ENCODE measurements around the gene SYNE3.
"Not testable (repeated sequence)": the region's sequence is repeated elsewhere in the genome, so short reads cannot be mapped to it uniquely, and the experiment has no call there.

Gene SYNE3

DNA sequence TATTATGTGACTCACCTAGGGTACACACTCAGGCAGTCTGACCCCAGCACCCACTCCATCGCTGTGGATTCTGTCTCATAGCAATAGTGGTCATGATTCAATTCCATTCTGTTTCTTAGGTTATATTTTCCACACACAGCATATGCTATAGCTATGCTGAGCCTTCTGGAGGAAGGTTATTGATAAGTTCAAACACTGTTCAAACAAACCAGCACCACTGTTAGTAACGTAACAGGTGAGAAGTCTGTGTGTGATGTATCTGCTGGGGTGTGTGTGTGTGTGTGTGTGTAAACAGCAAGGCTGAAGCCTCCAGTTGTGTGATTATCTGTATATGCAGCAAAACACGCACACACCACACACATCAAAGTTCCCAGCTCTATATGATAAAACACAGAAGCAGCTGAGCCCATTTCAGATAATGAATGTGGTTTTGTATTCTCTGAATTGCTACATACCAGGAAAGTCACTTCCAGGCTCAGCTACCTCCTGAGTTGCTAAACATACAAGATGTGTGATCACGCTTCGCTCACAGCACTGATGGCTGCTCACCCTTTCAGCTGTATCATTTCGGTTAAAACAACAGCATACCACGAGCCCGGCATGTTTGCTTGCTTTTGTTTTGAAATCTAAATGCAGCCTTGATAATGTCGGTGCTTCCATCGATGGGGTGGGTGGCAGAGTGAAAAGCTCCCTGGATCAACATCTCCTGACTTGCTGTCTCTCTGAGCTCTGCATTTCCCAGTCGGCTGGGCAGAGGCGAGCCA is 6.8 kb upstream of the SYNE3 start:
- peak; percentile 48 for DNase-seq

DNA sequence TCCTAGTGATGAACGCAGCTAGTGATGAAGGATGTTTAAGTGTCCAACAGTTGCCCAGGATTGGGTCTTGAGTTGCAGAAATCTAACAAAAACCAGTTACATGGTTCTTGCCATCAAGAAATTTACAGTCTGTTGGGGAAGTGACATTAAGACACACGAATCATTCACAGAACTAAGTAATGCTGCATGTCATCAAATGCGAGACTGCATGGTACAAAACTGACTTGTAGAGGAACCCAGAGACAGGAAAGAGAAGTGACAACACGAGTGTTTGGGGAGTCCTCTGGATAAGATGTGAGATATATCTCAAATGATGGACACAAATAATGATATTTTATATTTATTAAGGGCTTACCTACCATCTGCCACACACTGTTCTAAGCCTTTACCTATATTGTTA is 6.1 kb upstream of the SYNE3 start:
- DNase-seq: no peak

DNA sequence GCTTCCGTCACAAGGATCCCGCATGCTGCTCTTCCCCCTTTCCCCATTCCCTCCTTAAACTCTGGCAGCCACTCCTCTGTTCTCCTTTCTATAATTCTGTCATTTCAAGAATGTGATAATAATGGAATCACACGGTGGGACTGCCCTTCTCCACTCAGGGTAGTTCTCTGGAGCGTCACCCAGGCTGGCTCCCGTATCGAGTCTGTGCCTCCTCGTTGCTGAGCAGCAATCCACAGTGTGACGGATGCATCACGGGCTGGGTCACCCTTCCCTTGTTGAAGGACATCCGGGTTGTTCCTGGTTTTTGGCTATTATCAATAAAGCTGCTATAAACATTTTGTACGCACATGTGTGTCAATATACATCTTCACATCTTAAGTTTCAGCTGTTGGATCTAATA is 5.7 kb upstream of the SYNE3 start:
- no peak for DNase-seq

DNA sequence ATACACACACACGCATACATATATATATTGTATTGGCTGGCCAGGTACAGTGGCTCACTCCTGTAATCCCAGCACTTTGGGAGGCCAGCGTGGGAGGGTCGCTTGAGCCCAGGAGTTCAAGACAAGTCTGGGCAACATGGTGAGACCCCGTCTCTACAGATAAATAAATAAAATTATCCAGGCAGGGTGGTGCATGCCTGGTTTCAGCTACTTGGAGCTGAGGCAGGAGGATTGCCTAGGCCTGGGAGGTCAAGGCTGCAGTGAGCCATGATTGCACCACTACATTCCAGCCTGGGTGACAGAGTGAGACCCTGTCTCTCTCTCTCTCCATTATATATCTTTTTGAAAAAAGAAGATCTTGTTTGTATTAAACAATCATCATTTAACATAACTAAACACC is 4.6 kb upstream of the SYNE3 start:
- DNase-seq: no peak

DNA sequence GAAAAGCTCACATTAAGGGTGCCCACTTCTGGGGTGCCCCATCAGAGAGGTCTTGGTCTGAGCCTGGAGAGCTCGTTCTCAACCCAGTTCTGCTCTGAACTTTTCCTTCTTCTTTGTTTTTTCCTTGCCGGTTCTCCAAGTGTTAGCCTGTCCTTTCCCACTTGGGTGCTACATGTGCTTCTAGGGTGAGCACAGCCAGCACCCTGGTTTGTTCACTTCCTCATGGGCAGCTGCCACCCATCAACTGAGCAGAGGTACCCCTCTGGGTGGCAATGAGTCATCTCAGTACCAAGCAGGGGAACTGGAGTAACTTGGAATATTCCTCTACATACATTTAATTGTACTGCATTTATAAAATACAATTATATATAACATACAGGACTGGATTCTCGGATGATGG is 3.9 kb upstream of the SYNE3 start:
- no peak for DNase-seq

DNA sequence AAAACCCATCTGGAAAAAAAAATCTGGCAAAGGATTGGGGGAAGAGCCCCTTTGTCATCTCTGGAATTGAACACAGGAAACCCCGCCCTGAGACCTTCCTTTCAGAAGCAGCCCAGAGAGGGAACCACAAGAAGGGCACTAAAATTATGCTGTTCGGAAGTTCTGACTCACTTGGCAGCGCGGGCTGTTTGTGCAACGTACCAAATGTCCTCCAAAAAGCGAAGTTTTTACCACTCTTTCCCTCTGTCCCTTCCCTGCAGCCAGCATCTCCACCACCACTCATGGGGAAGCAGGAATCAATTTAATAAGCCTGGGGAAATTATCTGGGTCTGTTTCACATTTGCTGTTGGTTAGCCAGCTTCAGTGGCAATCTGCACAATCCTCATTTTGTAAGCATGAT is 3.2 kb upstream of the SYNE3 start:
- DNase-seq: peak; percentile 77

DNA sequence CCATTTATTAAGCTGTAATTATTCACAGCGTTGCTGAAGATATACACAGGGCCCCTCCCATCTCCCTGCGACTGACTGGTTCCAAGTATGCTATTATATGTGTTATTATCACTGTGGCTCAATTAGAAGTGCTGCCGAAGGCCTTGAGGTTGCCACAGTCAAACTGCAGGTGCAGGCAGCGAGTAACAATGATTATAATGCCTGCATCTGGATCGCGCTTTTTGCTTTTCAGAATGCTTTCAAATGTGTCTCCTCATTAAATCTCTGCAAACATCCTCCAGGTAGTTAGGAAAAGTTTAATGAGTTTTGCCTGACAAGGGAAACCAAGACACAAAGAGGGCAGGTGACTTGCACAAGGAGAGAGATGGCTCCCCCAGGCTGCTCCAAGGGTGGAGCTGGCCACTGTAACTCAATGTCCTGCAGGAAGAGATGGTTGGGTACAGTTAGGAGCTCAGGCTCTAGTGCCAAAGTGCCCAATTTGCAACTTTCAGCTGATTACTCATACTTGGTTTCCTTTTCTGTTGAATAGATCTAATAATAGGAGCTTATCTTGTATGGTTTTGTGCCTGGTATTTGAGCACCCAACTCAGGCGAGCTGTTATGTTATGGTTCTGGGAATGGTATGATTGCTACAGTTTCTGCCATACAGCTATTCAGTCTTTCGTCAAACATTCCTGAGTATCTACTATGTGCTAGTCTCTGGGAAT is 1.7 kb upstream of the SYNE3 start:
- no peak for DNase-seq

DNA sequence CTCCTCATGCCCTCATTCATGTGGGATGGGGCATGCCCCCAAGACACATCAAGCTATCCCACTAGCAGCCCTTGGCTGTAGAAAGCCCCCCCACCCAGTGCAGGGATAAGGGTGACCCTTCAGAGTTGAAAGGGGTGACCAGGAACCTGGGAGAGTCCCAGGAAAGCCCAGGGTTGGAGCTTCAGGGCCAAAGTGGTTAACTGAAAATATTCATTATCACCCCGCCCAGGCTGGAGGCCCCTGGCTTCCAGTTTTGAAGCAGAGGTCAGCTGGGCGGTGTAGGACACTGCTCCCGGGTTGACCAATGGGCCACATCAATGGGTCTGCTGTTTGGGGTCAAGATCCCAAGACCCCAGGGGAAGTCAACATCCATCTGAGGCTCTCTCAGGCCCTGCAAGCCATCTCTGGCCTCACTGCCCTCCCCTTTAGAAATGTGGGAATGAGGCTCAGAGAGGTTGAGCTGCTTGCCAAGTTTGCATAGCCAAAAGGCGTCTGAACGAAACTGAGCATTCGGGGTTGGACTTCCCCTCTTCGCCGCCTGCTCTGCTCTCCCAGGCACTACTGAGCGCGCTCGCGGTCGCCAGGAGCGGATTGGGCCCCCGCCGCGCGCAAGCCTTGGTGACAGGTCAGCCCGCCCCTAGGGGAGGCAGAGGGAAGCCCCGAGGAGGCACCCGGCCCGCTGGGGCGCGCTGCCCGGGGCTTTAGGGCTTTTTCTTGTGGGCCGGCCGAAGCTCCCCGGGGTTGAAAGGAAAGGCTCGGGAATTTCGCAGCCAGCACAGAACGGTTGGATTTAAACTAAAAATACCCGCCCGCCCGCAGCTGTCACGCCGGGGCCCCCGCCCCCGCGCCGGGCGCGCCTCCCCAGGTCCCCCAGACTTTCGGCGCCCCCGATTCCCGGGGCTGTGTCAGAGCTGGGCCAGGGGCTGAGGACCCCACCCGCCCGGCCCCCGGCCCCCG is 576 bp downstream of the SYNE3 start:
- DNase-seq: peak; percentile 86

DNA sequence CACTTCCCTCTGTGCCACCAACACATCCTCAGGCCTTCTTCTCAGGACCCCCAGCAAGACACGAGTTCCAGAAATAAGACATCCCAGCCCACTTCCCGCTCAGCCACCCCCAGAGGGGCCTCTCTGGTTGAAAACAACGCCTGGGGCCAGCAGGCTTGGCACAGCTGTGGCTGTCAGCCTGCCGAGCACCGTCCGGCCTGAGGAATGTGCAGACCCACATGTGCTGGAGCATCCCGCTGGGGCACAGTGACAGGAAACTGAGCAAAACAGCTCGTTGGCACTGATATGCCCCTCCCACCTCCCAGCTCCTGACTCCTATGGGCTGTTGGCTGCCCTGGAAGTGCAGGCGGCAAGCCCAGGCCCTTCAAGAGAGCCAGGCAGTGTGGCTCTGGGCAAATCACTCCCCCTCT is 1.4 kb downstream of the SYNE3 start:
- DNase-seq: no peak

DNA sequence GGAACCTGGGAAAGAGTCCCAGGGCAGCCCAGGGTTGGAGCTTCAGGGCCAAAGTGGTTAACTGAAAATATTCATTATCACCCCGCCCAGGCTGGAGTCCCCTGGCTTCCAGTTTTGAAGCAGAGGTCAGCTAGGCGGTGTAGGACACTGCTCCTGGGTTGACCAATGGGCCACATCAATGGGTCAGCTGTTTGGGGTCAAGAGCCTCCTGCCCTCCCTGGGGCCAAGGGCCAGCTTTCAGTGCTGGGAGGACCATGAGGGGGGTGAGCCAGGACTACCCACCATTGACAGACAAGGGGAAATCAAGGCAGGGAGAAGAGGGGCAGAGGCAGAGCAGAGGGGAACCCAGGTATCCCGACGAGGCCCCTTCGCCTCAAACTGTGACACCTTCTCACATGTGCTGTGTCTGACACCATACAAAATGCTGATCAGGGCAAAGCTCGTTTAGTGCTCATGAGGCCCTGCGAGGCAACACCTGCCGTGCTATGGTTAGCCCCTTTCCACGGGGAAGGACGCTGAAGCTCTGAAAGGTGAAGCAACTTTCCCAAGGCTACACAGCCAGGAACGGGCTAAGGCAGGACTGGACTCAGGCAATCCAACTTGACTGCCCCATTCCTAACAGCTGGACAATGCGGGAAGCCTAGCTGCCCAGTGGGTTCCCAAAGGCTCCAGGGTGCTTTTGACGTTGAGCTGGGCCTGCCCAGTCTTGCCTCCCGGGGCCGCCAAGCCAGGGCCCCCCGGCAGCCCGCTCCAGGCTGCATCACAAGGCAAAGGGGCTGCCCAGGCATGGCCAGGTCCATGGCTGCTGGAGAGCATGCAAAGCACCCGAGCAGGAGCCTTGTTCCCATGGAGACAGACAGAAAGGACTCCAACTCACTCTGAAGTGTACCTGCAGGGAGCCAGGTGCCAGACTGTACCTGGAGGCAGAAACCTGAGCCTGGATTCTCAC is 2.0 kb downstream of the SYNE3 start:
- DNase-seq: no peak

DNA sequence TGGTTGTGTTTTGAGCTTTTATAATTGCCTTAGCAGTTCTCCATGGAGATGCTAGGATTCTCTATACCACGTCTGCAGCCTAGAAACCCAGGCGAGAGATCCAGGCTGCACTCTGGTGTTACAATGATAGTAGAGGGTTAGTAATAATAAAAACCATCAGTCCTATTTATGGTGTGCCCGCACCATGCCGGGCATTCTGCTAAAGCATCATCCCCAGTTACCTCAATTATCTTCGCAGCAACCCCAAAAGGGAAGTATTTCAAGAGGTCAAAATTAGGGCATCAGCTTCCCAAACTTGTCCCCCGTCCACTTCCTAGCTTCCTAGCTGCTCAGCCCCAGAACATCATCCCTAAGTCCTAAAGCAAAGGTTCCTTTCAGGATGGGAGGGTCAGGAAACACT is 3.2 kb downstream of the SYNE3 start:
- DNase-seq: no peak

DNA sequence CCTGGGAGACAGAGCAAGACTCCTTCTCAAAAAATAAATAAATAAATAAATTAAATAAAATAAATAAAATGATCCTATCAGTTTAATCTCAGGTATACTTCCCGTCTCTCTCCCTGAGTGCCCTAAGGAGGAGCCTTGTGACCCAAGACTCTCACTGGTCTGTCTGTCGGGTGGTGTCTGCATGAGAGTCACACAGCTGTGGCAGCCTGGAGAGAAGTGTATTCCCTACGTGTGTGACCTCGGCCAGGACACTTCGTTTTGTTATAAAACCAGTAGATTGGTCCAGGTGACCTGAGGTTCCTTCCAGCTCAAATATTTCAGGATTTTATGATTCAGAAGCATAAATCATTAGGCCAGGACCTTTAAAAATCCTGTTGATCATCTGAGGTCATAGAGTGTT is 4.8 kb downstream of the SYNE3 start:
- DNase-seq: no peak

DNA sequence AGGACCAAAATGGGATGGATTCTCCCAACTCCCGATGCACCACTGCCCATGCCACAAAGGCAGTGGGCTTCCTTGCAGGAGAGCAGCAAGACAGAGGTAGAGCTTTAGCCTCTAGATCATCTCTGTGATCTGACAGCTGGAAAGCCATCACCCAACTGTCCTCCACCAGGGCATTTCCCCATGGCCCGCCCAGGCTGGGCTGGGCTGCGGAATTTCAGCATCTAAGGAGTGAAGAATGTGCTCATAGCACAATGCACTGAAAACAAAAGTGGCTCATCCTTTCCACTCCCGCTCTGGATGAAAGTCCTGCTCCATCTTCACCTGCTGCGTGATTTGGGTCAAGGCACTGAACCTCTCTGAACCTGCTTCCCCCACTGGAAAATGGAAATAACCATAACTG is 5.6 kb downstream of the SYNE3 start:
- DNase-seq: no peak

DNA sequence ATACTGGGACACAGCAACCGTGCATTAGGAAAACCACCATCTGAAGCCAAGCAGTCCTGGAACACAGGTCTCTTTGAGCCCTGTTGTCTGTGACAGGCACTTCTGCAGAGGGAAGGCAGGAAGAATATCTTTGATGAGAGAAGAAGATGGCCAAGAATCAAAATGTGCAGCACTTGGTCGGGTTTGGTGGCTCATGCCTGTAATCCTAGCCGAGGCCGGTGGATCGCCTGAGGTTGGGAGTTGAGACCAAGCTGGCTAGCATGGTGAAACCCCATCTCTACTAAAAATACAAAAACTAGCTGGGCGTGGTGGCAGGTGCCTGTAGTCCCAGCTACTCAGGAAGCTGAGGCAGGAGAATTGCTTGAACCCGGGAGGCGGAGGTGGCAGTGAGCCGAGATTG is 6.1 kb downstream of the SYNE3 start:
- DNase-seq: not testable (repeated sequence)

DNA sequence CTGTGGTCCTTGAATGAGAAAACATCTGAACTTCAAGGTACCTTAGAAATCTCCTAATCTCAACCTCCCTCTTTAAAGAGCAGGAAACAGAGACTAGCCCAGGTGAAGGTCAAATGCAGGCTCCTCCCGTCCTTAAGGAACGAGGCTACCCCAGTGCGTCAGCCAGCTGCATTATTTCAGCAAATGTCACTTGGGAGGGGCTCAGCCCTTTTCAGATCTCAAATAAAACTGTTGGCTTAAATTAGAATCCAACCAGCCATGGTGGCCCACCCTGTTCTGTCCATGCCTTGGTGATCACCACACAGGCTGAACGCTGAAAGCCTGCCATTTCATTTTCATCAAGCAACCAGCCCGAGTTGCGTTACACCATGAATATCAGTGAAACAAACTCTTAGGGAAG is 7.0 kb downstream of the SYNE3 start:
- no peak for DNase-seq

DNA sequence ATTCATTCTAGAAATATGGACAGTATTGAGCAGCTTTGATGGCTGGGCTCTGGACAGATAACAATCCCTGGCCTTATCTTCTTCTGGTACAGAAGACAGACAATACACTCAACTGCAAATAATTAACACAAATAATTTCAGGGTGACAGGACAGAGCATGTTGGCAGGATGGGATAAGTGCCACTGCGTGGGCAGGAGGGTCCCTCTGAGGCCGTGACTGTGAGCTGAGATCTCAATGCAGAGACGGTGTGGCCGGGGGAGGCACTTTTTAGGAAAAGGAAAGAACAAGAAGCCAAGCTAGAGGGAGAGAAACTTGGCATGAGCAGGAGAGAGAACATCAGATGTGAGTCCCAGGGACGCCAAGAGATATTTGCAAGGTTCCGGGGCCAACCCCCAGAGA is 8.1 kb downstream of the SYNE3 start:
- no peak for DNase-seq

DNA sequence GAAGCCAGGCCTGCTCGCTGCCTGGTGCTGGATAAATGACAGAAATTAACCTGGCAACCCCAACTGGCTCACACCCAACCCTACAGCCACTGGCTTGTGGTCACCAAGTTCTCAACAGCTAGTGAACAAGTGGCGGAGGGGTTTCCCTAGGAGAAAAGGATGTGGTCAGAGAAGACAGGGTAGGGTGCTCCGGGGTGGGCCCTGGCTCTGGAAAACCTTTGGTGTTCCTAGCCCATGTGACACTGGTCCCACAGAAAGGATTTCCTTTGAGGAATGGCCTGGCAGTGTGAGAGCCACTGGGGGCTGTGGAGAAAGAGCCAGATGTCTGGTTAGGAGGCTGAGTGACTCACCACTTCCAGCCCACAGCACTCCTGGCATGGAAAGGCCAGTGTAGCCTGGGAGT is 8.7 kb downstream of the SYNE3 start:
- DNase-seq: no peak

DNA sequence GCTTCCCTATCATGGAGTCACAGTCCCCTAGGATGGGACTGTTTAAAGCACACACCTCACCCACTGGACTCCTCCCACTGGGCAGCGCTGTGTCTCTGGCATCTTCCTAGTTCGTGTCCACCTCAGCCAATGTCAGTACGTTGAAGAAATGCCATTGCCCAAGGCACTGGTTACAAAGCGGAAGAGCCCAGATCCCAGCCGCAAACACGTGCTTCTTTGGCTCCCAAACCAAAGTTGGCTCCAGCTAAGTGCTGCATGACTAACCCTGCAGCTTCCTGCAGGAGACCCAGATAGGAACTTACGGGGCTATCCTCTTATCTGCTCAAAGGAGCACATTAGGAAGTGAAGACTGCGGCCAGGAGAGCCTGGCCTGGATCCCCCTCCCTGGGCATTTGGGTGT is 9.3 kb downstream of the SYNE3 start:
- no peak for DNase-seq

DNA sequence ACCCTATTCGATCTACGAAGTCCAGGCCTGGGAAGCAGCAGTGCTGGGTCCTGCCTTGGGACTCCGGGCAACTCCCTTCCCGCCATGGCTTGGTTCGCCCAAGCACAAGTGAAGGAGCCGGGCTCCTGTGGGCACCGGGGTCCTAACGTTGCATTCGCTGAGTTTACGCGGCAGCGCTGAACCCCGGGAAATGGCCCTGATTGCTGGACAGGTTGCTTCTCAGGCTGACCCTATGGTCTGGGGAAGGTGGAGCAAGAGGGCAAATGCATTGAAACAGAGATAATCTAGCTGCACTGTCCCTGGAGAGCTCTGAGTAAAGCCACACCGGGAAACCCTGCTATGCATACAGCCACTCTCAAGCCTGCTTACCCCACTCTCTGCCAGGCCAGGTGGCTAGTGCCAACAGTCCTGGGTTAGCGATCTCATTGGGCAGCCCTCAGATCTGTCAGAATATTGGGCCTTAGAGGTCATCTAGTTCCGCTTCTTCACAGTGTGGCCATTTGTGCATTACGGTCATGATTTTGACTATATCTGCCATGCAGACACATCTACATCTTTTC is 11.3 kb downstream of the SYNE3 start:
- DNase-seq: no peak

DNA sequence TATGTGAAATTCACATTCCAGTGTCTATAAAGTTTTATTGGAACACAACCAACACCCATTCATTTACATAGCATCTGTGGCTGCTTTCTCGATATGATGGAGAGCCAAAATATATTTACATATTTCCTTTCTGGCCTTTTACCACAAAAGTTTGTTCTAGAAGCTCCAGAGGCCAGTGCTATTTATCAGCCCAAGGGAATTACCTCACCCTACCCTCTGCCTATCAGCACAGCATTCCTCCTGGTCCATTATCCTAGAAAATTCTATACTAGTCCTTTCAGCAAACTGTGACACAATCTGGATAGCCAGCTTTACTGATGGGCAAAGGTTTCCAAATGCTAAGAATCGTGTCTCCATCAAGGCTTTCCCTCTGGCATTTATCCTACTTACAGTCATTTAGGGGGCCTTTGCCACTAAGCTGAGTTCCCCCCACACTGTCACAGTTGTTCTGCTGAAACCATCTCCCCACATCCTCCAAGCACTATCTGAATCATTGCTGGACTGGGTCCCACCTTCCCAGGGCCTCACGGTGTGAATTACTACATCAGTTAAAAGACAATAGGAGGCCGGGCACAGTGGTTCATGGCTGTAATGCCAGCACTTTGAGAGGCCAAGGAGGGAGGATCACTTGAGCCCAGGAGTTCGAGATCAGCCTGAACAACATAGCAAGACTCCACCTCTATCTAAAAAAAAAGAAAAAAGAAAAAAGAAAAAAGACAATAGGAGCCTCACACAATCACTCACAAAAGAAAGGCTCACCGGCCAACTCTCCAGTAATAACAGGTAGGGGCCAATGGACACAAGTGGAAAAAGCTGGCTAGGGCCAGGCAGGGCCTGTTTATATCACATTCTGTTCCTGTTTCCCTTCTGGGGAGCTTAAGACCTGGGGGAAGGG is 12.1 kb downstream of the SYNE3 start:
- no peak for DNase-seq
